ENCODE data around the gene KCNMB2.

GRCh38 chr3:178699364-178699763 lies 163.1 kb downstream of the KCNMB2 start:
- TF ChIP-seq EZH2 (IDR thresholded peaks at IDR 0.05; ENCODE audit: low read length, missing control alignments): no peak
- TF ChIP-seq, protein P1, sequence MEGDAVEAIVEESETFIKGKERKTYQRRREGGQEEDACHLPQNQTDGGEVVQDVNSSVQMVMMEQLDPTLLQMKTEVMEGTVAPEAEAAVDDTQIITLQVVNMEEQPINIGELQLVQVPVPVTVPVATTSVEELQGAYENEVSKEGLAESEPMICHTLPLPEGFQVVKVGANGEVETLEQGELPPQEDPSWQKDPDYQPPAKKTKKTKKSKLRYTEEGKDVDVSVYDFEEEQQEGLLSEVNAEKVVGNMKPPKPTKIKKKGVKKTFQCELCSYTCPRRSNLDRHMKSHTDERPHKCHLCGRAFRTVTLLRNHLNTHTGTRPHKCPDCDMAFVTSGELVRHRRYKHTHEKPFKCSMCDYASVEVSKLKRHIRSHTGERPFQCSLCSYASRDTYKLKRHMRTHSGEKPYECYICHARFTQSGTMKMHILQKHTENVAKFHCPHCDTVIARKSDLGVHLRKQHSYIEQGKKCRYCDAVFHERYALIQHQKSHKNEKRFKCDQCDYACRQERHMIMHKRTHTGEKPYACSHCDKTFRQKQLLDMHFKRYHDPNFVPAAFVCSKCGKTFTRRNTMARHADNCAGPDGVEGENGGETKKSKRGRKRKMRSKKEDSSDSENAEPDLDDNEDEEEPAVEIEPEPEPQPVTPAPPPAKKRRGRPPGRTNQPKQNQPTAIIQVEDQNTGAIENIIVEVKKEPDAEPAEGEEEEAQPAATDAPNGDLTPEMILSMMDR (conservative IDR thresholded peaks at IDR 0.05 in 1 of 2, IDR thresholded peaks at IDR 0.05 in 1 of 2; ENCODE audit: low read depth in 1 of 2, low read length in 2 of 2): no peak

Data from fibroblast of lung (primary cell).